HCT116 (cell line): ENCODE results near the gene HEG1. TPM values are rescaled to one million over a fixed set of nuclear protein-coding genes. Genes with fewer than 3 reads are reported as not detected.

Source experiments
- ATAC-seq: fragments of 200-7000 bp; cut with Tn5 transposase; 2 replicates; pipeline ENCODE4 v1.9.1; 2020; ENCODE audit warnings: mild to moderate bottlenecking, moderate library complexity
- BruUV-seq: library from RNA; stranded (reverse); fragments of 400-500 nt; replicated peaks from 2 replicates; lab custom pipeline; 2021; lab: Mats Ljungman, UMichigan
- CTCF ChIA-PET: fragments of 300-600 bp; sonication (Branson Sonifier 250); formaldehyde crosslinking; loops from one replicate; lab custom pipeline; 2021; ENCODE audit warnings: antibody characterized with exemption; lab: Charles Lee
- POLR2A ChIA-PET: fragments of 300-600, 350-600 bp; sonication (Branson Sonifier 250); formaldehyde crosslinking; loops from one replicate; lab custom pipeline; 2021; ENCODE audit warnings: antibody characterized with exemption; lab: Charles Lee
- RAD21 ChIA-PET, 2 experiments: fragments of 300-600 bp; sonication (Branson Sonifier 250); formaldehyde crosslinking; loops; one replicate each; lab custom pipeline; 2023; ENCODE audit warnings: low total read pairs in 2 of 2; ENCODE audit not compliant: uncharacterized antibody in 2 of 2, unreplicated experiment in 2 of 2, low non-redundant PET in 1 of 2; lab: Charles Lee
- DNase-seq: peaks from one replicate; pipeline ENCODE4 v3.0.0-alpha.2; 2010; ENCODE audit warnings: low read depth, low spot score
- H2AFZ ChIP-seq: fragments of 200-600 bp; shearing (Covaris generic), sonication (generic); 2 replicates; pipeline ENCODE4 v1.6.1; 2017; ENCODE audit warnings: low read depth, mixed run types, mixed read lengths, antibody characterized with exemption, low read length; ENCODE audit not compliant: poor library complexity, severe bottlenecking
- H3K27ac ChIP-seq: 2 replicates; pipeline ENCODE4 v1.5.1; 2012; ENCODE audit warnings: low read depth, low read length
- H3K27me3 ChIP-seq: fragments of 200-600 bp; sonication (generic); 2 replicates; pipeline ENCODE4 v1.6.1; 2016; ENCODE audit warnings: mixed run types, low read length, mixed read lengths; ENCODE audit not compliant: insufficient read depth
- H3K36me3 ChIP-seq, 2 experiments: fragments of 200-500 bp in 1 of 2; fragments of 200-600 bp in 1 of 2; sonication (Bioruptor generic) in 1 of 2; sonication (generic) in 1 of 2; 2 replicates each; pipeline versions ENCODE4 v1.5.1 to v1.6.1; 2014 to 2016; ENCODE audit warnings: low read length in 2 of 2, inconsistent platforms in 1 of 2, mixed read lengths in 1 of 2, mixed run types in 1 of 2; ENCODE audit not compliant: insufficient read depth in 2 of 2, control insufficient read depth in 1 of 2
- H3K4me1 ChIP-seq, 2 experiments: fragments of 200-600 bp in 1 of 2; sonication (generic) in 1 of 2; 2 replicates each; pipeline versions ENCODE4 v1.5.1 to v1.6.1; 2012 to 2017; ENCODE audit warnings: low read length in 2 of 2, inconsistent platforms in 1 of 2, mild to moderate bottlenecking in 1 of 2, mixed read lengths in 1 of 2, mixed run types in 1 of 2, moderate library complexity in 1 of 2; ENCODE audit not compliant: insufficient read depth in 2 of 2, control insufficient read depth in 1 of 2
- H3K4me2 ChIP-seq: fragments of 200-600 bp; sonication (generic); 2 replicates; pipeline ENCODE4 v1.6.1; 2017; ENCODE audit warnings: mixed run types, low read length, mixed read lengths
- H3K4me3 ChIP-seq, 2 experiments: fragments of 200-600 bp in 1 of 2; sonication (generic) in 1 of 2; replicated peaks in 1 of 2; 2 replicates each; pipeline ENCODE4 v1.5.1; 2011 to 2016; ENCODE audit warnings: low read length in 2 of 2, control low read depth in 1 of 2, low read depth in 1 of 2, mild to moderate bottlenecking in 1 of 2, mixed read lengths in 1 of 2, mixed run types in 1 of 2
- H3K79me2 ChIP-seq: fragments of 200-600 bp; sonication (generic); 2 replicates; pipeline ENCODE4 v1.6.1; 2017; ENCODE audit warnings: mild to moderate bottlenecking, mixed run types, low read length, moderate library complexity, mixed read lengths; ENCODE audit not compliant: insufficient read depth
- H3K9ac ChIP-seq: fragments of 200-600 bp; sonication (generic); 2 replicates; pipeline ENCODE4 v1.6.1; 2016; ENCODE audit warnings: low read length, mixed read lengths
- H3K9me2 ChIP-seq: fragments of 200-600 bp; sonication (generic), shearing (Covaris generic); 2 replicates; pipeline ENCODE4 v1.6.1; 2017; ENCODE audit warnings: mixed run types, mild to moderate bottlenecking, moderate library complexity; ENCODE audit not compliant: insufficient read depth
- H3K9me3 ChIP-seq, 2 experiments: fragments of 200-500 bp in 1 of 2; fragments of 200-600 bp in 1 of 2; sonication (Bioruptor generic) in 1 of 2; sonication (generic) in 1 of 2; 2 replicates each; pipeline ENCODE4 v1.6.1; 2014 to 2017; ENCODE audit warnings: low read length in 2 of 2, mixed read lengths in 2 of 2, inconsistent platforms in 1 of 2, low read depth in 1 of 2, mild to moderate bottlenecking in 1 of 2, mixed run types in 1 of 2, moderate library complexity in 1 of 2; ENCODE audit not compliant: control insufficient read depth in 1 of 2, insufficient read depth in 1 of 2
- H4K20me1 ChIP-seq: fragments of 200-600 bp; sonication (generic), shearing (Covaris generic); 2 replicates; pipeline ENCODE4 v1.6.1; 2017; ENCODE audit warnings: mixed run types, mild to moderate bottlenecking, moderate library complexity; ENCODE audit not compliant: insufficient read depth
- ATF3 ChIP-seq: IDR thresholded peaks from 2 replicates; pipeline ENCODE4 v1.6.1; 2012
- CBX3 ChIP-seq: IDR thresholded peaks from 2 replicates; pipeline ENCODE4 v1.6.1; 2012; ENCODE audit warnings: low read depth
- CEBPB ChIP-seq: IDR thresholded peaks from 2 replicates; pipeline ENCODE4 v1.6.1; 2012; ENCODE audit warnings: low read depth
- EGR1 ChIP-seq: IDR thresholded peaks from 2 replicates; pipeline ENCODE4 v1.6.1; 2012; ENCODE audit warnings: low read depth
- EZH2 ChIP-seq: fragments of 200-600 bp; sonication (generic); IDR thresholded peaks from 2 replicates; pipeline ENCODE4 v1.6.1; 2017; ENCODE audit warnings: antibody characterized with exemption, mixed run types
- EZH2phosphoT487 ChIP-seq: fragments of 200-600 bp; IDR thresholded peaks from 2 replicates; pipeline ENCODE4 v1.6.1; 2018; ENCODE audit warnings: antibody characterized with exemption, borderline replicate concordance
- FOSL1 ChIP-seq: IDR thresholded peaks from 2 replicates; pipeline ENCODE4 v1.6.1; 2012; ENCODE audit warnings: low read depth
- JUND ChIP-seq: IDR thresholded peaks from 2 replicates; pipeline ENCODE4 v1.6.1; 2012
- MAX ChIP-seq: IDR thresholded peaks from 2 replicates; pipeline ENCODE4 v1.6.1; 2012
- POLR2A ChIP-seq: IDR thresholded peaks from 2 replicates; pipeline ENCODE4 v1.7.0; 2011; ENCODE audit warnings: borderline replicate concordance; ENCODE audit not compliant: insufficient read depth, insufficient read length; ENCODE audit errors: extremely low read depth
- POLR2AphosphoS5 ChIP-seq: IDR thresholded peaks from 2 replicates; pipeline ENCODE4 v1.6.1; 2011; ENCODE audit warnings: mild to moderate bottlenecking, low read depth, low read length, moderate library complexity
- RAD21 ChIP-seq: IDR thresholded peaks from 2 replicates; pipeline ENCODE4 v1.6.1; 2012; ENCODE audit warnings: low read depth, mild to moderate bottlenecking
- SIN3A ChIP-seq: IDR thresholded peaks from 2 replicates; pipeline ENCODE4 v1.6.1; 2012; ENCODE audit warnings: low read depth
- SP1 ChIP-seq: IDR thresholded peaks from 2 replicates; pipeline ENCODE4 v1.6.1; 2012; ENCODE audit warnings: low read depth
- SRF ChIP-seq: IDR thresholded peaks from 2 replicates; pipeline ENCODE4 v1.6.1; 2012; ENCODE audit warnings: low read depth
- TCF7L2 ChIP-seq: IDR thresholded peaks from 2 replicates; pipeline ENCODE4 v1.7.0; 2011; ENCODE audit warnings: borderline replicate concordance, inconsistent platforms; ENCODE audit not compliant: insufficient read depth, insufficient read length; ENCODE audit errors: extremely low read depth
- ZFX ChIP-seq: fragments of 450-650 bp; IDR thresholded peaks from 2 replicates; pipeline ENCODE4 v1.6.1; 2017
- ZNF274 ChIP-seq: fragments of 200-500 bp; sonication (Bioruptor generic); IDR thresholded peaks from 2 replicates; pipeline ENCODE4 v1.6.1; 2014; ENCODE audit warnings: mild to moderate bottlenecking, low read depth, low read length, inconsistent platforms
- intact Hi-C: fragments of 100-400 bp; cut with micrococcal nuclease; formaldehyde crosslinking; loops from 2 replicates; pipeline ENCODE4 v1.10.0; 2022
- total RNA-seq: library from RNA; stranded (reverse); gene quantifications from one replicate; pipeline ENCODE4 v1.2.1, GENCODE V29; 2021; ENCODE audit not compliant: unreplicated experiment
- TF ChIP-seq, protein P1 (sequence below), 3 experiments: fragments of 200-600 bp in 1 of 3; sonication (generic) in 1 of 3; IDR thresholded peaks in 2 of 3; conservative IDR thresholded peaks in 1 of 3; 2 replicates each; pipeline ENCODE4 v1.5.1; 2012 to 2017; ENCODE audit warnings: low read depth in 2 of 3, low read length in 2 of 3, antibody characterized with exemption in 1 of 3, borderline replicate concordance in 1 of 3, control low read depth in 1 of 3, mild to moderate bottlenecking in 1 of 3, mixed read lengths in 1 of 3, mixed run types in 1 of 3, moderate library complexity in 1 of 3; ENCODE audit not compliant: insufficient read depth in 1 of 3

Gene HEG1
- total RNA-seq, 1 experiment from 2014 or later, result 2.6 TPM

GRCh38 chr3:124937049-124937448, 118.7 kb downstream of the HEG1 start:
- H3K27ac ChIP-seq, result no peak overlapping the region
- no TSS peak for BruUV-seq
- H4K20me1 ChIP-seq, result no peaks in the 10 kb centered on the region
- no peak overlapping the region for H3K4me2 ChIP-seq
- no peaks in the 10 kb centered on the region for H3K27me3 ChIP-seq
- no peaks in the 10 kb centered on the region for H3K9me3 ChIP-seq
- no peak overlapping the region for H2AFZ ChIP-seq
- H3K4me3 ChIP-seq, result no peak overlapping the region
- intact Hi-C loops, result no loop called here
- no peak for DNase-seq
- ChIA-PET POLR2A (no interaction called here), RAD21 (no interaction called here)
- H3K9ac ChIP-seq, result no peak overlapping the region
- TF ChIP-seq SRF, result no peak
- no peak for TF ChIP-seq FOSL1
- no peak for TF ChIP-seq JUND
- no peak for TF ChIP-seq EZH2phosphoT487
- no peak for TF ChIP-seq CEBPB
- no peak for TF ChIP-seq EGR1
- TF ChIP-seq ZFX, result no peak
- no peak for TF ChIP-seq EZH2
- TF ChIP-seq, all 23 proteins: peak for 0
- ATAC-seq, result no peak
- Histone ChIP-seq H3K4me1 (peaks cover 0 to 9% of the 10 kb centered on the region in 2 experiments; a peak in 1 of 4 replicates), H3K79me2 (no peaks in the 10 kb centered on the region), H3K9me2 (no peaks in the 10 kb centered on the region), H3K36me3 (no peaks in the 10 kb centered on the region)
- CTCF ChIA-PET, result no interaction called here

DNA sequence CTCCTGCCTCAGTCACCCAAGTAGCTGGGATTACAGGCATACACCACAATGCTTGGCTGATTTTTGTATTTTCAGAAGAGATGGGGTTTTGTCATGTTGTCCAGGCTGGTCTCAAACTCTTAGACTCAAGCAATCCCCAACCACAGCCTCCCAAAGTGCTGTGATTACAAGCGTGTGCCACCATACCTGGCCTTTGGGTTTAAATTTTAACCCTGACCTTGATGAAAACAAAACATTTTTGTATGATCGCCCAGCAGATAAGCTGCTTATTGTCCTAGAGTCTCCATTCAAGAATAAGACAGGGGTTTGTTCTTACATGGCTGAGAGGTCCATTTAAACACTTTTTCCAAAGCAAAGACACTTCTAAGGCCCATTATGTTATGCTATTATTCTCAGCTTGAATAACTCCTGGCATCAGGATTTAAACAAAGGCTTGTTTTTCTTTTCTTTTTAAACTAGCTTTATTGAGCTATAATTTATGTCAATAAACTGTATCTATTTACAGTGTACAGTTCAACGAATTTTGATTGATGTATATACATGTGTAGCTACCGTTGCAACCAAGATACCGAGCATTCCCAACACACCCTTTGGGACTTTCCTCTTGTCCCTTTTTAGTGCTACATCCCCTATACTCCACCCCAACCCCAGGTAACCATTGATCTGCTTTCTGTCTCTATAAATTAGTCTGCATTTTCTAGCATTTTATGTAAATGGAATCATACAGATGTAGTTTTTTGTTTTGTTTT, 119.8 kb downstream of the HEG1 start:
- no peaks in the 10 kb centered on the region for H3K27me3 ChIP-seq
- intact Hi-C loops, result no loop called here
- ChIA-PET CTCF (no interaction called here), RAD21 (no interaction called here), POLR2A (no interaction called here)
- H4K20me1 ChIP-seq, result no peaks in the 10 kb centered on the region
- BruUV-seq, result no TSS peak
- H3K79me2 ChIP-seq, result no peaks in the 10 kb centered on the region
- H3K4me3 ChIP-seq, result no peak overlapping the region
- no peak overlapping the region for H3K4me2 ChIP-seq
- no peaks in the 10 kb centered on the region for H3K9me3 ChIP-seq
- no peak overlapping the region for H2AFZ ChIP-seq
- no peak overlapping the region for H3K9ac ChIP-seq
- H3K4me1 ChIP-seq, result peaks cover 0 to 9% of the 10 kb centered on the region in 2 experiments; a peak in 1 of 4 replicates
- H3K36me3 ChIP-seq, result no peaks in the 10 kb centered on the region
- DNase-seq (no peak), ATAC-seq (no peak)
- no peaks in the 10 kb centered on the region for H3K9me2 ChIP-seq
- no peak for TF ChIP-seq MAX
- no peak for TF ChIP-seq SIN3A
- no peak for TF ChIP-seq ATF3
- TF ChIP-seq RAD21, result no peak
- no peak for TF ChIP-seq ZFX
- no peak for TF ChIP-seq ZNF274
- no peak for TF ChIP-seq CBX3
- no peak for TF ChIP-seq TCF7L2
- TF ChIP-seq EZH2phosphoT487, result no peak
- TF ChIP-seq EGR1, result no peak
- TF ChIP-seq SRF, result no peak
- TF ChIP-seq SP1, result no peak
- TF ChIP-seq EZH2, result no peak
- TF ChIP-seq, protein P1, sequence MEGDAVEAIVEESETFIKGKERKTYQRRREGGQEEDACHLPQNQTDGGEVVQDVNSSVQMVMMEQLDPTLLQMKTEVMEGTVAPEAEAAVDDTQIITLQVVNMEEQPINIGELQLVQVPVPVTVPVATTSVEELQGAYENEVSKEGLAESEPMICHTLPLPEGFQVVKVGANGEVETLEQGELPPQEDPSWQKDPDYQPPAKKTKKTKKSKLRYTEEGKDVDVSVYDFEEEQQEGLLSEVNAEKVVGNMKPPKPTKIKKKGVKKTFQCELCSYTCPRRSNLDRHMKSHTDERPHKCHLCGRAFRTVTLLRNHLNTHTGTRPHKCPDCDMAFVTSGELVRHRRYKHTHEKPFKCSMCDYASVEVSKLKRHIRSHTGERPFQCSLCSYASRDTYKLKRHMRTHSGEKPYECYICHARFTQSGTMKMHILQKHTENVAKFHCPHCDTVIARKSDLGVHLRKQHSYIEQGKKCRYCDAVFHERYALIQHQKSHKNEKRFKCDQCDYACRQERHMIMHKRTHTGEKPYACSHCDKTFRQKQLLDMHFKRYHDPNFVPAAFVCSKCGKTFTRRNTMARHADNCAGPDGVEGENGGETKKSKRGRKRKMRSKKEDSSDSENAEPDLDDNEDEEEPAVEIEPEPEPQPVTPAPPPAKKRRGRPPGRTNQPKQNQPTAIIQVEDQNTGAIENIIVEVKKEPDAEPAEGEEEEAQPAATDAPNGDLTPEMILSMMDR (IDR thresholded peaks at IDR 0.05 in 2 of 3, conservative IDR thresholded peaks at IDR 0.05 in 1 of 3; ENCODE audit: borderline replicate concordance in 1 of 3, insufficient read depth in 1 of 3, low read depth in 2 of 3, low read length in 2 of 3), result no peak
- TF ChIP-seq POLR2A, result no peak
- no peak for TF ChIP-seq CEBPB
- TF ChIP-seq POLR2AphosphoS5, result no peak
- no peak overlapping the region for H3K27ac ChIP-seq
